ENCODE data around the gene RALBP1.
"Not testable (repeated sequence)": the region's sequence is repeated elsewhere in the genome, so short reads cannot be mapped to it uniquely, and the experiment has no call there.

Gene RALBP1

GRCh38 chr18:9454061-9454703 lies 21.1 kb upstream of the RALBP1 start:
- no peak for DNase-seq (ENCODE audit: low spot score)

- no peak for DNase-seq (ENCODE audit: low spot score)
These were observed 19.4 kb upstream of the RALBP1 start for GRCh38 chr18:9455718-9456511.

GRCh38 chr18:9466127-9466526 lies 9.2 kb upstream of the RALBP1 start:
- no peak for DNase-seq (ENCODE audit: low spot score)

GRCh38 chr18:9466846-9467245 lies 8.5 kb upstream of the RALBP1 start:
- no peak for DNase-seq (ENCODE audit: low spot score)

GRCh38 chr18:9468998-9469397 lies 6.3 kb upstream of the RALBP1 start:
- DNase-seq (ENCODE audit: low spot score): no peak

GRCh38 chr18:9469685-9470084 lies 5.6 kb upstream of the RALBP1 start:
- DNase-seq (ENCODE audit: low spot score): no peak

- DNase-seq (ENCODE audit: low spot score): peak; percentile 92
These were observed 968 bp upstream of the RALBP1 start for GRCh38 chr18:9474108-9474982.

GRCh38 chr18:9475643-9476591 lies 604 bp downstream of the RALBP1 start:
- DNase-seq (ENCODE audit: low spot score): no peak

- DNase-seq (ENCODE audit: low spot score): not testable (repeated sequence)
These were observed 1.6 kb downstream of the RALBP1 start for GRCh38 chr18:9476949-9477348.

- no peak for DNase-seq (ENCODE audit: low spot score)
These were observed 2.2 kb downstream of the RALBP1 start for GRCh38 chr18:9477509-9477908.

GRCh38 chr18:9478545-9478944 lies 3.2 kb downstream of the RALBP1 start:
- DNase-seq (ENCODE audit: low spot score): no peak

- no peak for DNase-seq (ENCODE audit: low spot score)
These were observed 7.5 kb downstream of the RALBP1 start for GRCh38 chr18:9482790-9483189.

- DNase-seq (ENCODE audit: low spot score): no peak
These were observed 8.2 kb downstream of the RALBP1 start for GRCh38 chr18:9483526-9483925.

- DNase-seq (ENCODE audit: low spot score): not testable (repeated sequence)
These were observed 9.5 kb downstream of the RALBP1 start for GRCh38 chr18:9484856-9485255.

- DNase-seq (ENCODE audit: low spot score): no peak
These were observed 13.2 kb downstream of the RALBP1 start for GRCh38 chr18:9488538-9488937.

GRCh38 chr18:9494778-9495331 lies 19.5 kb downstream of the RALBP1 start:
- DNase-seq (ENCODE audit: low spot score): no peak

GRCh38 chr18:9495465-9495864 lies 20.2 kb downstream of the RALBP1 start:
- DNase-seq (ENCODE audit: low spot score): no peak

- no peak for DNase-seq (ENCODE audit: low spot score)
These were observed 20.8 kb downstream of the RALBP1 start for GRCh38 chr18:9495916-9496705.

GRCh38 chr18:9506046-9506792 lies 30.9 kb downstream of the RALBP1 start:
- peak; percentile 46 for DNase-seq (ENCODE audit: low spot score)
